HEK293 (cell line): ENCODE measurements around the gene SH3BP5.

Source experiments
- BCL11A ChIP-seq: fragments of 450-650 bp; formaldehyde crosslinking; IDR thresholded peaks from 2 replicates; pipeline ENCODE4 v1.5.1; 2016; ENCODE audit warnings: low read depth, missing biosample characterization, missing genetic modification characterization
- CTCF ChIP-seq: fragments of 450-650 bp; formaldehyde crosslinking; IDR thresholded peaks from 2 replicates; pipeline ENCODE4 v1.5.1; 2016; ENCODE audit warnings: missing biosample characterization, missing genetic modification characterization
- TCF7L2 ChIP-seq: IDR thresholded peaks from 2 replicates; pipeline ENCODE4 v1.6.1; 2011; ENCODE audit warnings: low read depth, mild to moderate bottlenecking, inconsistent platforms, low read length, moderate library complexity, borderline replicate concordance
- ZNF184 ChIP-seq: fragments of 450-650 bp; IDR thresholded peaks from 2 replicates; pipeline ENCODE4 v1.5.1; 2018; ENCODE audit warnings: missing biosample characterization, mild to moderate bottlenecking, missing genetic modification characterization
- ZNF248 ChIP-seq: fragments of 450-650 bp; formaldehyde crosslinking; IDR thresholded peaks from 2 replicates; pipeline ENCODE4 v1.5.1; 2017; ENCODE audit warnings: missing biosample characterization, missing genetic modification characterization
- ZNF274 ChIP-seq, 2 experiments: fragments of 200-500 bp in 1 of 2; fragments of 450-650 bp in 1 of 2; sonication (Bioruptor generic) in 1 of 2; formaldehyde crosslinking in 1 of 2; IDR thresholded peaks; 2 replicates each; pipeline versions ENCODE4 v1.5.1 to v1.6.1; 2014 to 2016; ENCODE audit warnings: borderline replicate concordance in 1 of 2, inconsistent platforms in 1 of 2, low read length in 1 of 2, missing biosample characterization in 1 of 2, missing genetic modification characterization in 1 of 2

GRCh38 chr3:15300323-15301078 lies 31.9 kb downstream of the SH3BP5 start:
- TF ChIP-seq CTCF (tag by site-specific recombination): no peak
- TF ChIP-seq TCF7L2: no peak
- TF ChIP-seq ZNF184 (tag by site-specific recombination): no peak
- TF ChIP-seq ZNF274 (IDR thresholded peaks at IDR 0.05; ENCODE audit: low read length): no peak
- TF ChIP-seq ZNF274 (tag by site-specific recombination; IDR thresholded peaks at IDR 0.05; ENCODE audit: borderline replicate concordance): no peak
- no peak for TF ChIP-seq ZNF248 (tag by site-specific recombination)
- no peak for TF ChIP-seq BCL11A (tag by site-specific recombination)
